WI38 (cell line): ENCODE data around the gene USH2A.

ENCODE experiments used
- H3K4me3 ChIP-seq: 2 replicates; pipeline ENCODE4 v1.5.1; 2011; ENCODE audit warnings: low read depth, mild to moderate bottlenecking, control low read depth, low read length
- TF ChIP-seq, protein P1 (sequence below): IDR thresholded peaks from 2 replicates; pipeline ENCODE4 v1.5.1; 2012; ENCODE audit warnings: low read depth, mild to moderate bottlenecking, control low read depth, low read length

The USH2A gene

GRCh38 chr1:216422821-216423520, at the start of gene USH2A:
TSS of gene USH2A (minus strand) at chr1:216423448. CDS start at chr1:216422336, 1,112 bp downstream.
- H3K4me3 ChIP-seq: no peak within 1 kb of the TSS
- TF ChIP-seq, protein P1, sequence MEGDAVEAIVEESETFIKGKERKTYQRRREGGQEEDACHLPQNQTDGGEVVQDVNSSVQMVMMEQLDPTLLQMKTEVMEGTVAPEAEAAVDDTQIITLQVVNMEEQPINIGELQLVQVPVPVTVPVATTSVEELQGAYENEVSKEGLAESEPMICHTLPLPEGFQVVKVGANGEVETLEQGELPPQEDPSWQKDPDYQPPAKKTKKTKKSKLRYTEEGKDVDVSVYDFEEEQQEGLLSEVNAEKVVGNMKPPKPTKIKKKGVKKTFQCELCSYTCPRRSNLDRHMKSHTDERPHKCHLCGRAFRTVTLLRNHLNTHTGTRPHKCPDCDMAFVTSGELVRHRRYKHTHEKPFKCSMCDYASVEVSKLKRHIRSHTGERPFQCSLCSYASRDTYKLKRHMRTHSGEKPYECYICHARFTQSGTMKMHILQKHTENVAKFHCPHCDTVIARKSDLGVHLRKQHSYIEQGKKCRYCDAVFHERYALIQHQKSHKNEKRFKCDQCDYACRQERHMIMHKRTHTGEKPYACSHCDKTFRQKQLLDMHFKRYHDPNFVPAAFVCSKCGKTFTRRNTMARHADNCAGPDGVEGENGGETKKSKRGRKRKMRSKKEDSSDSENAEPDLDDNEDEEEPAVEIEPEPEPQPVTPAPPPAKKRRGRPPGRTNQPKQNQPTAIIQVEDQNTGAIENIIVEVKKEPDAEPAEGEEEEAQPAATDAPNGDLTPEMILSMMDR: no peak

DNA sequence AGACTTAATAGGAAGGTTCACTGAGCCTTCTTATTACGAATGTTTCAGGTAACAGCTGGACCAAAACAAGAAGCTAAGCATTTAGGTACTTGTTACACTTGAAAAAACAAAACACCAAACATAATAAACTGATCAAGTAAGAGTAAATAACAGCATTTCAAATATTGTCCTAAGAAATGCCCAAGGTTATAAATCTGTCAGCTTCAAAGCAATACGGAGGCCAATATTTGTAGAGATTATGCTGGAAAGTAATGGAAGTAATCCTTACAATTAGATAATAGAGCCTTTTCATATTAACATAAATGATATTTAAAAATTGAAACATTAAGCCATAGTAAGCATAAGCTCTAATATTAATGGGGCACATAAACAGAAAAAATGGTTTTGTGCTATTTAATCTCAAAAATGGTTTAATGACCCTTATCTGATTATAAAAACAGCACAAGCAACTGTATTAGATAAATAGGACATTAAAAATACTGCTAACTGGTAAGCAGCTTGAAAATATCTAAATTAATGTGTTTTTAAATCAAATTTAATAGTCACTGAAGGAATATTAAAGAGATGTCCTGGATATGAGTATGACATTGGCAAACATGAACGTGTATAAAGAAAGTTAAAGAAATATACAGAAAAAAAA, 43.0 kb upstream of the USH2A start:
- TF ChIP-seq, protein P1: no peak
- H3K4me3 ChIP-seq: no peak overlapping the region

GRCh38 chr1:216464489-216464888, 41.2 kb upstream of the USH2A start:
- TF ChIP-seq, protein P1: no peak
- H3K4me3 ChIP-seq: no peak overlapping the region

- H3K4me3 ChIP-seq: peak overlapping the region; percentile 13
- TF ChIP-seq, protein P1: no peak
Measured at GRCh38 chr1:216462066-216462775, 39.0 kb upstream of the USH2A start.

DNA sequence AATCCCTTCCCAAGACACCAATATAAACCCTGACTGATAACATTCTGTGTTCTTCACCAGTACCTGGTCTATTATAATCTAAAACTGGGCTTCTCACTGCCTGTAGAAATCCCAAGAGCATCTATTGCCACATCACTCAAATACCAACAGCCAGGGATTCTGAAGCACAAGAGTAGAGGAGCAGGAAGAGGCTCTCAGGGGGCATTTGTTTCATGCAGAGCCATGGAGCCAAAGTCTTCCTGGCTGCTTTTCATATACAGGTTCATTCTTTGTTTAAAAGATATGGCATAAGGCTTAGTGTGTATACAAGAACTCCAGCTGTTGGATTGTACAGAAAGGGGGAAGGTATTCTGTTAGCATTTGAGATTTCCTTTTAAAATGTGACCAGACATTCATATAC, 38.2 kb upstream of the USH2A start:
- TF ChIP-seq, protein P1: no peak
- peak overlapping the region; percentile 13 for H3K4me3 ChIP-seq

- TF ChIP-seq, protein P1: no peak
- H3K4me3 ChIP-seq: no peak overlapping the region
Measured at GRCh38 chr1:216459651-216460207, 36.5 kb upstream of the USH2A start.
